ENCODE results near the gene OTUD7B. TPM values are rescaled to one million over a fixed set of nuclear protein-coding genes. Genes with fewer than 3 reads are reported as not detected.

Gene OTUD7B
- total and polyA plus RNA-seq, 5 donors from 2014 or later, result 0.57 to 6.7 (median 1.3) TPM

DNA sequence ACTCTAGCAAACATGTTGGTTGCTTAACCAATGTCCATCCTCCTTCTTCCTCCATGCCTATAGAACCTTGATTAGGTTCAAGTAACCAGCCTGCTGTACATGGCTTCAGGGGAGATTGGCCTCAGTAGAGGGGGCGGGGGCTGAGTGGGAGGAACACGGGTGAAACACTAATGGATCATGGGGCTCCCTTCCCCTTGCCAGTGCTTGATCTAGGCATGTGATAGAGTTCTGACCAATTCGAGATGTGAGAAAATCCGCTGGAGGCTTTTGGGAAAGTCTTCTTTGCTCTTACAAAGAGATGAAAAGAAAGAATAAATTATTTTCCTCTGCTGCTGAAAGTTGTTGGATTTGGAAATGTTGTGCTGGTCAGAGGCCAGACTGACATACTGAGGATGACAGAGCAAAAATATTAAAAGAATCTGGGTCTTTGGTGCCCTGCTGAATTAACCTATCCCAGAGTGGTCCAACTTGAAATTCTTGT, 5.2 kb upstream of the OTUD7B start:
- no peaks in the 10 kb centered on the region for H3K36me3 ChIP-seq (ENCODE audit: control insufficient read depth, insufficient read depth, low read length)
- H3K9me3 ChIP-seq (ENCODE audit: control insufficient read depth in 2 of 2, low read length in 2 of 2), result no peaks in the 10 kb centered on the region
- ATAC-seq (ENCODE audit: low read depth in 2 of 2) (no peak), DNase-seq (no peak)
- no peaks in the 10 kb centered on the region for H3K27me3 ChIP-seq (ENCODE audit: control insufficient read depth, insufficient read depth, low read length)
- H3K27ac ChIP-seq (ENCODE audit: insufficient read depth, low read length, poor library complexity, severe bottlenecking), result no peak overlapping the region
- Mint-ChIP-seq H3K36me3 (no peaks in the 10 kb centered on the region), H3K27ac (no peak overlapping the region), H3K27me3 (peaks cover 4% of the 10 kb centered on the region), H3K4me1 (peaks cover 0 to 4% (median 0%) of the 10 kb centered on the region in 4 donors), H3K9me3 (no peaks in the 10 kb centered on the region), H3K4me3 (no peak overlapping the region)
- no peak overlapping the region for H3K4me3 ChIP-seq (ENCODE audit: low read depth, low read length)
- peaks cover 6% of the 10 kb centered on the region for H3K4me1 ChIP-seq (ENCODE audit: control insufficient read depth, insufficient read depth, low read length, poor library complexity, severe bottlenecking)

DNA sequence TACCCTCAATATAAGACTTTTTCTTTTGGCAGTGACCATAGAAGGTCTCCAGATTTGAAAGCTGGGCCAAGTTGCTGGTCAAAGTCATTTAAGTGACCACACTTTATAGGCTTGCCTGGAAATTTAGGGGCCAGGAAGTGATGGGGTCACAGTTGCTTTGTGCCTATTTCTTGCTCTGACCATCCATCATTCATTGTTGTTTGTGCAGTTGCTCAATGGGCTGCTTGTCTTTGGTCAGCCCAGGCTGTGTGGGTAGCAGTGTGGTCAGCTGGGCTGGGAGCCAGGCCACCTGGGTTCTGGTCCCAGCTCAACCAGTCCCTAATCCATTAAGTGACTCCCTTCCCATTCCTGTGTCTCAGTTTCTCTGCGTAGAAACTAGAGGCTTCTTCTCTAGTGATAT, 2.1 kb upstream of the OTUD7B start:
- Histone ChIP-seq H3K36me3 (ENCODE audit: control insufficient read depth, insufficient read depth, low read length) (no peaks in the 10 kb centered on the region), H3K27me3 (ENCODE audit: control insufficient read depth, insufficient read depth, low read length) (no peaks in the 10 kb centered on the region), H3K27ac (ENCODE audit: insufficient read depth, low read length, poor library complexity, severe bottlenecking) (no peak overlapping the region), H3K9me3 (ENCODE audit: control insufficient read depth in 2 of 2, low read length in 2 of 2) (no peaks in the 10 kb centered on the region), H3K4me1 (ENCODE audit: control insufficient read depth, insufficient read depth, low read length, poor library complexity, severe bottlenecking) (peaks cover 21% of the 10 kb centered on the region), H3K4me3 (ENCODE audit: low read depth, low read length) (no peak overlapping the region)
- no peak for DNase-seq
- H3K36me3 Mint-ChIP-seq, result no peaks in the 10 kb centered on the region
- H3K27me3 Mint-ChIP-seq, result no peaks in the 10 kb centered on the region
- peak overlapping the region in 1 of 3 donors; percentile 45 for H3K27ac Mint-ChIP-seq
- H3K4me3 Mint-ChIP-seq, result peak overlapping the region in 2 of 4 donors; percentile 28 to 30
- peaks cover 20 to 28% (median 23%) of the 10 kb centered on the region in 4 donors for H3K4me1 Mint-ChIP-seq
- no peak for ATAC-seq (ENCODE audit: low read depth in 2 of 2)
- no peaks in the 10 kb centered on the region for H3K9me3 Mint-ChIP-seq

DNA sequence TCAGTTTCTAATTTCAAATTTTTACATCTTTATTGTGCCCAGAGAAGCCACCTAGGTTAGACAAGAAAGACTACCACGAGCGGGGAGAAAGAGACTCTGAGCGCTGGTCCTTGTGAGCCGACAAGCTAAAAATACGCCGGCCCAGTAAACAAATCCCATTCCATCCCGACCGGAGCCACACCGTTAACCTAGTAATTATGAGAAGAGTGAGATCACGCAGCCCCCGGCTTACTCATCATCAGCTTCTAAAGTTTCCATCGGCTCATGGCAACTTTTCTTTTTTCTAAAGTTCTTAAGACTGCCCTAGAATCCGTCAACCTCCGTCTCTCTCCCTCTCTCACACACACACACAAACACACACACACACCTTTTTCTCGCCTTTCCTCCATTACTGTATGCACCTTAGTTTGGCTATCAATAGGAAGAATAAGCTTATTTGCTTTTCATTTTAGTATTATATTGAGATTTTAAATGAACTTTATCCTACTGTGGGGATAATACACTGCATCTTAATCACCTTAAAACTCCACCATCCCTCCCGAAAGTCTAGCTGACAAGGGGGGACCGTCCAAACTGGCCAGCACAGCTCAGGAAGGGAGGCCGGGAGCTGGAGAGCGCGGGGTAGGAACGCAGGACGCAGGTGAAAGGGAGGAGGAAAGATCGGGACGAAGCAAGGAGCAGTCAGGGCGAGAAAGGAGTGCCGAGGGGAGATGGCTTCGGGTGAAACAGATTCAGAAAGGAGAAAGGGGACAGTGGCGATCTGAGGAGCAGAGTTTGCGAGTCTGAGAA, 728 bp downstream of the OTUD7B start:
- Mint-ChIP-seq H3K9me3 (no peaks in the 10 kb centered on the region), H3K4me1 (peaks cover 26 to 37% (median 30%) of the 10 kb centered on the region in 4 donors), H3K27ac (peak overlapping the region; percentile 93 to 99 (median 97)), H3K27me3 (no peaks in the 10 kb centered on the region), H3K36me3 (peaks cover 5% of the 10 kb centered on the region), H3K4me3 (peak overlapping the region; percentile 95 to 100 (median 98))
- Histone ChIP-seq H3K4me3 (ENCODE audit: low read depth, low read length) (peak overlapping the region; percentile 93), H3K27ac (ENCODE audit: insufficient read depth, low read length, poor library complexity, severe bottlenecking) (peak overlapping the region; percentile 29), H3K27me3 (ENCODE audit: control insufficient read depth, insufficient read depth, low read length) (no peaks in the 10 kb centered on the region), H3K4me1 (ENCODE audit: control insufficient read depth, insufficient read depth, low read length, poor library complexity, severe bottlenecking) (peaks cover 21% of the 10 kb centered on the region), H3K36me3 (ENCODE audit: control insufficient read depth, insufficient read depth, low read length) (no peaks in the 10 kb centered on the region), H3K9me3 (ENCODE audit: control insufficient read depth in 2 of 2, low read length in 2 of 2) (no peaks in the 10 kb centered on the region)
- DNase-seq (peak; percentile 10 to 54 (median 29)), ATAC-seq (ENCODE audit: low read depth in 2 of 2) (peak; percentile 42 to 44)

DNA sequence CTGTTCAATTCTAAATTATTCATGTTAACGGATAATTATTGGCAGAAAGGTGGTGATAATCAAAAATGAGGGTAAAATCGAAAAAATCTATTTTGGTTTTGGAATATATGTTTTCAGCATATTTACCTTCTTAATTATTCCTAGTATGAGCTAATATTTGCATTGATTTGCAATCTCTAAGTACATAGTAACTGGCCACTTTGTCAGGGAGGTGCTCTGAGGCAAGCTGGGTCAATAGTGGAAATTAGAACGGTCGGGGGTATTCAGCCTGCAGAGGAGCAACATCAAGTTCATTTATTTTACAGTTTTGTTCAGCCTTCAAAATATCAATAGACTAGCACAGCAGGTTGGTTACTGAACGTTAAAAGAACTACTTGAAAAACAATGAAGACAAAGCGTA, 1.8 kb downstream of the OTUD7B start:
- Mint-ChIP-seq H3K27me3 (no peaks in the 10 kb centered on the region), H3K27ac (no peak overlapping the region), H3K4me3 (peak overlapping the region; percentile 95 to 100 (median 98)), H3K36me3 (peaks cover 9% of the 10 kb centered on the region), H3K4me1 (peaks cover 26 to 42% (median 31%) of the 10 kb centered on the region in 4 donors), H3K9me3 (no peaks in the 10 kb centered on the region)
- no peaks in the 10 kb centered on the region for H3K27me3 ChIP-seq (ENCODE audit: control insufficient read depth, insufficient read depth, low read length)
- no peak overlapping the region for H3K27ac ChIP-seq (ENCODE audit: insufficient read depth, low read length, poor library complexity, severe bottlenecking)
- no peak for ATAC-seq (ENCODE audit: low read depth in 2 of 2)
- H3K4me3 ChIP-seq (ENCODE audit: low read depth, low read length), result peak overlapping the region; percentile 93
- H3K4me1 ChIP-seq (ENCODE audit: control insufficient read depth, insufficient read depth, low read length, poor library complexity, severe bottlenecking), result peaks cover 21% of the 10 kb centered on the region
- no peaks in the 10 kb centered on the region for H3K36me3 ChIP-seq (ENCODE audit: control insufficient read depth, insufficient read depth, low read length)
- no peaks in the 10 kb centered on the region for H3K9me3 ChIP-seq (ENCODE audit: control insufficient read depth in 2 of 2, low read length in 2 of 2)
- no peak for DNase-seq

DNA sequence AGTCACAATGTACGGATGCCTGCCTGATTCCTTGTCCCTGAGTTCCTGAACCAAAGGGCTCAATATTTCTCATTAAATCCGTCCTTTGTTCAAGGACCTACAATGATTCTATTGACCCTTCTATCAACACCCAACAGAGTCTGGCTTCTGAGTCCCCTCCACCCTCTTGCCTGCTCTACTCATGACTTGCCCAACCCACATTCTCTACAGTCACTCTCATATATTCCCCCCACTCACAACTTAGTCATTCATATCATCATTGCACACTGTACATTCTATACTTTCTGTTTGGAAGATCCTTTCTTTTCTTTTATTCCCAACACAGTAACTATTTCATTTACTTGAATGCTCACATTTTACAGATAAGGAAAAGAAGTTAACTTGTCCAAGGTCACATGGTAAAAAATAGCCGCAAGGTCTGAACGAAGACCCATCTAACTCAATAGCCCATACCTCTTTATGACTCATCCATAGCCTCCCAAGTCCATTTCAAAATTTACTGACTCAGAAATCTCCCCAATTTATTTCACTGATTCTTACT, 3.6 kb downstream of the OTUD7B start:
- no peaks in the 10 kb centered on the region for H3K27me3 ChIP-seq (ENCODE audit: control insufficient read depth, insufficient read depth, low read length)
- H3K4me3 ChIP-seq (ENCODE audit: low read depth, low read length), result no peak overlapping the region
- H3K9me3 Mint-ChIP-seq, result no peaks in the 10 kb centered on the region
- H3K27me3 Mint-ChIP-seq, result no peaks in the 10 kb centered on the region
- H3K9me3 ChIP-seq (ENCODE audit: control insufficient read depth in 2 of 2, low read length in 2 of 2), result no peaks in the 10 kb centered on the region
- H3K4me1 ChIP-seq (ENCODE audit: control insufficient read depth, insufficient read depth, low read length, poor library complexity, severe bottlenecking), result peaks cover 21% of the 10 kb centered on the region
- no peak for DNase-seq
- H3K27ac Mint-ChIP-seq, result peak overlapping the region in 2 of 3 donors; percentile 15 to 30
- H3K36me3 Mint-ChIP-seq, result peaks cover 20% of the 10 kb centered on the region
- no peak for ATAC-seq (ENCODE audit: low read depth in 2 of 2)
- peaks cover 30 to 53% (median 32%) of the 10 kb centered on the region in 4 donors for H3K4me1 Mint-ChIP-seq
- peak overlapping the region in 1 of 4 donors; percentile 12 for H3K4me3 Mint-ChIP-seq
- H3K36me3 ChIP-seq (ENCODE audit: control insufficient read depth, insufficient read depth, low read length), result peaks cover 2% of the 10 kb centered on the region
- H3K27ac ChIP-seq (ENCODE audit: insufficient read depth, low read length, poor library complexity, severe bottlenecking), result no peak overlapping the region

DNA sequence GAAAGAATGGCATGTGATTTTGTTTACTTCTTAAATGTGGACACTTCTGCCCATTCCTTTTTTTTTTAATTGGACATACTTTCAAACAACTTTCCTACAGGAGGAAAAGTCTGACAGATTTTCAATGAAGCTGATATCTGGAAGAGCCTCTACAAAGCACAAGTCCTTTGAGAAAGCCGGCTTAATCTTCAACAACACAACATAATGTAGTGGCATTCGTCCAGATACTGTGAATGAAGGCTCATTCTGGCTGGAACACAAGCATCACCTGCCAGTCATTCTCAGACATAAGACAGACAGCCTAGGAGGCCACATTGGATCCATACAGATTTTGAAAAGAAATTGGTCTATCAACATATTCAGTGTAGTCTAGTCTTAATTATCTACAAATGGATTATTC, 4.9 kb downstream of the OTUD7B start:
- H3K27me3 Mint-ChIP-seq, result no peaks in the 10 kb centered on the region
- peaks cover 15% of the 10 kb centered on the region for H3K4me1 ChIP-seq (ENCODE audit: control insufficient read depth, insufficient read depth, low read length, poor library complexity, severe bottlenecking)
- ATAC-seq (ENCODE audit: low read depth in 2 of 2), result no peak
- H3K36me3 Mint-ChIP-seq, result peaks cover 30% of the 10 kb centered on the region
- peaks cover 30 to 51% (median 35%) of the 10 kb centered on the region in 4 donors for H3K4me1 Mint-ChIP-seq
- H3K36me3 ChIP-seq (ENCODE audit: control insufficient read depth, insufficient read depth, low read length), result peaks cover 2% of the 10 kb centered on the region
- no peak for DNase-seq
- no peaks in the 10 kb centered on the region for H3K9me3 ChIP-seq (ENCODE audit: control insufficient read depth in 2 of 2, low read length in 2 of 2)
- no peaks in the 10 kb centered on the region for H3K27me3 ChIP-seq (ENCODE audit: control insufficient read depth, insufficient read depth, low read length)
- no peak overlapping the region for H3K4me3 Mint-ChIP-seq
- H3K27ac Mint-ChIP-seq, result no peak overlapping the region
- H3K9me3 Mint-ChIP-seq, result no peaks in the 10 kb centered on the region
- H3K4me3 ChIP-seq (ENCODE audit: low read depth, low read length), result no peak overlapping the region
- no peak overlapping the region for H3K27ac ChIP-seq (ENCODE audit: insufficient read depth, low read length, poor library complexity, severe bottlenecking)

DNA sequence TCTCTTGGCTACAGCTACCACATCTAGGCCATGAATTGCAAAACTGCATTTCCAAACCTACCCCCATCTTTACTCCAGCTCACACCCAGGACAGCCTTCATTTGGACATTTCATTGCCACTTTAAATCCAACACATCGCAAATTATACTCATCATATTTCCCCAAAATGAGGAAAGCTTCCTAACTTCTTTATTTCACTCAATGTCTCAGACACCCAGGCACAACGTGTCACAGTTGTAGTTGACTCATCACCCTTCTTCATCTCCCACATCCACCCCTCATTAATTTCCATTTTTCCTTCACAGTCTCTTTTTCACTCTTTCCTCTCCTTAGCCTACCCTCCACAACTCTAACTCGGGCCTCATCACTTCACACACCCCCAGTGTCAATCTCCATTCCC, 6.7 kb downstream of the OTUD7B start:
- no peak for ATAC-seq (ENCODE audit: low read depth in 2 of 2)
- Histone ChIP-seq H3K4me3 (ENCODE audit: low read depth, low read length) (no peak overlapping the region), H3K4me1 (ENCODE audit: control insufficient read depth, insufficient read depth, low read length, poor library complexity, severe bottlenecking) (peaks cover 4% of the 10 kb centered on the region), H3K27me3 (ENCODE audit: control insufficient read depth, insufficient read depth, low read length) (no peaks in the 10 kb centered on the region), H3K27ac (ENCODE audit: insufficient read depth, low read length, poor library complexity, severe bottlenecking) (no peak overlapping the region), H3K9me3 (ENCODE audit: control insufficient read depth in 2 of 2, low read length in 2 of 2) (no peaks in the 10 kb centered on the region), H3K36me3 (ENCODE audit: control insufficient read depth, insufficient read depth, low read length) (peaks cover 7% of the 10 kb centered on the region)
- no peak for DNase-seq
- Mint-ChIP-seq H3K36me3 (peaks cover 45% of the 10 kb centered on the region), H3K27me3 (no peaks in the 10 kb centered on the region), H3K4me3 (no peak overlapping the region), H3K4me1 (peaks cover 17 to 38% (median 22%) of the 10 kb centered on the region in 4 donors), H3K27ac (no peak overlapping the region), H3K9me3 (no peaks in the 10 kb centered on the region)
